ENCODE data around the gene CCIN. TPM values are rescaled to one million over a fixed set of nuclear protein-coding genes. Genes with fewer than 3 reads are reported as not detected.
A peak's percentile ranks its signal among the peaks of the same experiment; 100 is the strongest.

CCIN gene
- polyA plus RNA-seq, 3 donors = 0.11 to 2.3 (median 0.35) TPM

GRCh38 chr9:36163049-36163785, 6.0 kb upstream of the CCIN start:
- Histone ChIP-seq H3K9ac (ENCODE audit: insufficient read depth, low read length, poor library complexity, severe bottlenecking) (no peak overlapping the region), H3K27me3 (ENCODE audit: control insufficient read depth in 2 of 2, insufficient read depth in 2 of 2, low read length in 2 of 2) (no peaks in the 10 kb centered on the region), H3K4me2 (replicated peaks; ENCODE audit: extremely low read depth, low read length, poor library complexity, severe bottlenecking) (no peak overlapping the region), H3K36me3 (replicated peaks in 1 of 2; ENCODE audit: control insufficient read depth in 1 of 2, insufficient read depth in 2 of 2, low read length in 2 of 2) (peaks cover 39 to 55% of the 10 kb centered on the region in 2 donors), H4K20me1 (ENCODE audit: insufficient read depth, low read length) (peaks cover 9% of the 10 kb centered on the region), H3K9me3 (replicated peaks in 1 of 2; ENCODE audit: control insufficient read depth in 1 of 2, insufficient read depth in 1 of 2, low read length in 2 of 2) (no peaks in the 10 kb centered on the region), H3K27ac (ENCODE audit: low read depth in 1 of 2, low read length in 2 of 2) (no peak overlapping the region), H3K4me3 (replicated peaks in 1 of 3; ENCODE audit: low read depth in 2 of 3, low read length in 3 of 3) (no peak overlapping the region), H3K79me2 (ENCODE audit: insufficient read depth, low read length) (peaks cover 11% of the 10 kb centered on the region), H2AFZ (ENCODE audit: insufficient read depth, low read depth, low read length, poor library complexity, severe bottlenecking) (no peak overlapping the region), H3K4me1 (ENCODE audit: control insufficient read depth in 1 of 2, insufficient read depth in 2 of 2, low read length in 2 of 2) (peaks cover 24 to 38% of the 10 kb centered on the region in 2 donors)
- Mint-ChIP-seq H3K4me1 (peaks cover 35% of the 10 kb centered on the region), H3K27me3 (ENCODE audit: low read depth in 3 of 3) (peaks cover 1 to 4% (median 3%) of the 10 kb centered on the region in 3 donors), H3K36me3 (peaks cover 53 to 59% of the 10 kb centered on the region in 2 donors), H3K27ac (peak overlapping the region in 3 of 7 donors; percentile 23 to 65 (median 45)), H3K4me3 (no peak overlapping the region), H3K9me3 (peaks cover 0 to 2% (median 0%) of the 10 kb centered on the region in 7 donors)
- DNase-seq = no peak
- WGBS (ENCODE audit: insufficient coverage) = 96% methylated on average over 7 of the region's 9 CpGs
- TF ChIP-seq CTCF (IDR thresholded peaks at IDR 0.05) = no peak
- intact Hi-C loops (cut with micrococcal nuclease) = loop anchor here (10.0 kb wide), 1 partner anchor 128 kb away; the partner anchor contains the start of gene RECK (in 2 of the 2)

DNA sequence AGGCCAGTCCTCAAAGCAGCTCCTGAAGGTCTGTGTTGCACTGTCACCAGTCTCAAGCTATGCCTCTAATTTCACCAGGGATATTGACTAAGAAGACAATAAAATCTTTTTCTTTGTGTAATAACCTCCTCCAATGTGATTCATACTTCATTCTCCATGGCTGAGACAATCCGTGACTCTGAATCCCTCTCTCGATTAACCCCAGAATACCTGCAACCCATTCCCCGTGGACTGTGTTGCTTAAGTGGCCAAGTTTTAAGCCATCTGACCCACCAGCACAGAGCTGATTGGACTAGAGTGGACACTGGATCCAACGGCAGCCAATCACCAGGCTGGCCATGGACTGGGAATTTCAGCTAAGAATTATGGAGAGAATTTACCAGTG, 5.4 kb upstream of the CCIN start:
- H3K27ac ChIP-seq (ENCODE audit: low read depth in 1 of 2, low read length in 2 of 2) = no peak overlapping the region
- H3K4me3 ChIP-seq (replicated peaks in 1 of 3; ENCODE audit: low read depth in 2 of 3, low read length in 3 of 3) = no peak overlapping the region
- Mint-ChIP-seq H3K9me3 (peaks cover 0 to 2% (median 0%) of the 10 kb centered on the region in 7 donors), H3K36me3 (peaks cover 47 to 54% of the 10 kb centered on the region in 2 donors), H3K4me3 (no peak overlapping the region), H3K27me3 (ENCODE audit: low read depth in 3 of 3) (peaks cover 1 to 7% (median 5%) of the 10 kb centered on the region in 3 donors), H3K4me1 (peaks cover 30% of the 10 kb centered on the region), H3K27ac (peak overlapping the region in 3 of 7 donors; percentile 21 to 65 (median 23))
- H2AFZ ChIP-seq (ENCODE audit: insufficient read depth, low read depth, low read length, poor library complexity, severe bottlenecking) = no peak overlapping the region
- no peak for TF ChIP-seq CTCF (IDR thresholded peaks at IDR 0.05)
- H3K27me3 ChIP-seq (ENCODE audit: control insufficient read depth in 2 of 2, insufficient read depth in 2 of 2, low read length in 2 of 2) = no peaks in the 10 kb centered on the region
- WGBS (ENCODE audit: insufficient coverage) = 86% methylated on average over 3 of the region's 4 CpGs
- intact Hi-C loops (cut with micrococcal nuclease) = loop anchor here (10.0 kb wide), 1 partner anchor 129 kb away; the partner anchor contains the start of gene RECK (in 2 of the 2)
- H3K36me3 ChIP-seq (replicated peaks in 1 of 2; ENCODE audit: control insufficient read depth in 1 of 2, insufficient read depth in 2 of 2, low read length in 2 of 2) = peaks cover 39 to 54% of the 10 kb centered on the region in 2 donors
- H4K20me1 ChIP-seq (ENCODE audit: insufficient read depth, low read length) = peaks cover 9% of the 10 kb centered on the region
- H3K79me2 ChIP-seq (ENCODE audit: insufficient read depth, low read length) = peaks cover 7% of the 10 kb centered on the region
- no peaks in the 10 kb centered on the region for H3K9me3 ChIP-seq (replicated peaks in 1 of 2; ENCODE audit: control insufficient read depth in 1 of 2, insufficient read depth in 1 of 2, low read length in 2 of 2)
- no peak for DNase-seq
- H3K4me2 ChIP-seq (replicated peaks; ENCODE audit: extremely low read depth, low read length, poor library complexity, severe bottlenecking) = no peak overlapping the region
- H3K4me1 ChIP-seq (ENCODE audit: control insufficient read depth in 1 of 2, insufficient read depth in 2 of 2, low read length in 2 of 2) = peaks cover 18 to 32% of the 10 kb centered on the region in 2 donors
- no peak overlapping the region for H3K9ac ChIP-seq (ENCODE audit: insufficient read depth, low read length, poor library complexity, severe bottlenecking)

All from CD14-positive monocyte (primary cell).